Mucosa of descending colon (tissue), 3 donors: Measurements from ENCODE around the gene HDAC8. TPM values are rescaled to one million over a fixed set of nuclear protein-coding genes. Genes with fewer than 3 reads are reported as not detected.

Experiments used
- ATAC-seq: fragments of 200-7000 bp; cut with Tn5 transposase; one replicate; pipeline ENCODE4 v1.9.1; 2020; ENCODE audit warnings: mild to moderate bottlenecking, moderate library complexity
- DNase-seq, 3 donors: peaks; one replicate each; pipeline ENCODE4 v3.0.0-alpha.2; 2020
- H3K36me3 ChIP-seq: fragments of 200-600 bp; one replicate; pipeline ENCODE4 v1.8.0; 2021; ENCODE audit warnings: low read depth, mild to moderate bottlenecking
- H3K4me1 ChIP-seq: fragments of 200-600 bp; one replicate; pipeline ENCODE4 v1.8.0; 2021; ENCODE audit warnings: low read depth, mild to moderate bottlenecking
- H3K4me3 ChIP-seq: fragments of 200-600 bp; one replicate; pipeline ENCODE4 v1.8.0; 2021; ENCODE audit warnings: mild to moderate bottlenecking
- H3K9me3 ChIP-seq: fragments of 200-600 bp; one replicate; pipeline ENCODE4 v1.8.0; 2021; ENCODE audit warnings: mild to moderate bottlenecking
- intact Hi-C, 2 donors: fragments of 100-400 bp; cut with DNase I in 1 of 2; cut with micrococcal nuclease in 1 of 2; formaldehyde crosslinking; loops; one replicate each; pipeline versions ENCODE4 v1.11.0 to v1.11.1; 2022; cut with DNase I, micrococcal nuclease
- total RNA-seq, 3 donors: library from RNA; stranded (reverse); fragmentation: NEBNext Ultra II Directional in 2 of 3; extraction: Animal tissue kit (Norgen Biotek cat#: 25700) in 2 of 3; gene quantifications; one replicate each; pipeline versions ENCODE4 v1.2.1 to v1.2.4, GENCODE V29; 2021 to 2023
- TF ChIP-seq, protein P1 (sequence below): fragments of 200-600 bp; IDR thresholded peaks from one replicate; pipeline ENCODE4 v1.8.0; 2022; ENCODE audit warnings: antibody characterized with exemption, mild to moderate bottlenecking
- donor health status: DM: no; HTN: no; CAD: no; lungs with moderate emphysema.
- donor health status: DM: no; HTN: no; CAD: no.
- donor health status: DM: no; HTN: yes; CAD: no.

Gene HDAC8
- total RNA-seq, 3 donors from 2014 or later: 24.4 to 29.4 (median 28.5) TPM

DNA sequence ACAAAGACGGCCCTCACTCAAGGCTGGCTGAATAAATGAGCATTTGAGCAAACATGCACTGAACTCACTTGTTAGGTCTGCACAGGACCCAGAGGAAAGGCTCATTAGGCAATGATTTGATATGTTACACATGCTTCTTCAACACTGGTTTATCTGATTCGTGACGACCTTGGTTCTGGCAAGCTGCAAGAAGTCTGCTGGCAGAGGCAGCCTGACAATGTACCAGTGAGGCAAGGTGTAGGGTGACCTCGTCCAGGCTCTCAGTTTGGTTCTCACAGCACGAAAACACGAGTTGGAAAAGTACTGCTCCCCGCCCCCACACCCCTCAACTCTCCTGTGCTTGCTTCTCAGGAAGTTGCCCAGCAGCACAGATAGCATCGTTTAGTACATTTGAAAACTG, 203.8 kb downstream of the HDAC8 start:
- Histone ChIP-seq H3K9me3 (no peaks in the 10 kb centered on the region), H3K36me3 (no peaks in the 10 kb centered on the region), H3K4me1 (no peaks in the 10 kb centered on the region), H3K4me3 (no peak overlapping the region)
- intact Hi-C loops: no loop called here
- TF ChIP-seq, protein P1, sequence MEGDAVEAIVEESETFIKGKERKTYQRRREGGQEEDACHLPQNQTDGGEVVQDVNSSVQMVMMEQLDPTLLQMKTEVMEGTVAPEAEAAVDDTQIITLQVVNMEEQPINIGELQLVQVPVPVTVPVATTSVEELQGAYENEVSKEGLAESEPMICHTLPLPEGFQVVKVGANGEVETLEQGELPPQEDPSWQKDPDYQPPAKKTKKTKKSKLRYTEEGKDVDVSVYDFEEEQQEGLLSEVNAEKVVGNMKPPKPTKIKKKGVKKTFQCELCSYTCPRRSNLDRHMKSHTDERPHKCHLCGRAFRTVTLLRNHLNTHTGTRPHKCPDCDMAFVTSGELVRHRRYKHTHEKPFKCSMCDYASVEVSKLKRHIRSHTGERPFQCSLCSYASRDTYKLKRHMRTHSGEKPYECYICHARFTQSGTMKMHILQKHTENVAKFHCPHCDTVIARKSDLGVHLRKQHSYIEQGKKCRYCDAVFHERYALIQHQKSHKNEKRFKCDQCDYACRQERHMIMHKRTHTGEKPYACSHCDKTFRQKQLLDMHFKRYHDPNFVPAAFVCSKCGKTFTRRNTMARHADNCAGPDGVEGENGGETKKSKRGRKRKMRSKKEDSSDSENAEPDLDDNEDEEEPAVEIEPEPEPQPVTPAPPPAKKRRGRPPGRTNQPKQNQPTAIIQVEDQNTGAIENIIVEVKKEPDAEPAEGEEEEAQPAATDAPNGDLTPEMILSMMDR: no peak
- ATAC-seq: no peak
- no peak for DNase-seq

DNA sequence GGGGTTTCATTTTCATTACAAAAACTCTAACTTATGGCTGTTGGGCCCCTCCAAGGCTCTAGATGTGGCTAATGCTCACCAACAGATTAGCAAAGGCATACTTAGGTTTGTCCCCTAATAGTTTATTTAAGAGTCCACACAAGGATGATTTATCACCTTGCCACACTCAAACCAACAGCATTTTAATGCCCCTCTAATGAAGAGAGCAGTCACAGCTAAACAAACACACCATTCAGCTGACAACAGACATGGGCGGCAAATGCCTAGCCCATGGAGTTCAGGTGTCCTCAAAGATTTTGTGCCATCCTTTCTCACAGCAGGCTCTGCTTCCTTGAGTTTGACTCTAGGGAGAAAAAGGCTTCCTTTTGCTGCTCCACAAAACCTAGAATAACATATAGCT, 205.1 kb downstream of the HDAC8 start:
- Histone ChIP-seq H3K9me3 (no peaks in the 10 kb centered on the region), H3K4me3 (no peak overlapping the region), H3K4me1 (no peaks in the 10 kb centered on the region), H3K36me3 (no peaks in the 10 kb centered on the region)
- ATAC-seq (no peak), DNase-seq (no peak)
- TF ChIP-seq, protein P1: no peak
- intact Hi-C loops: no loop called here

DNA sequence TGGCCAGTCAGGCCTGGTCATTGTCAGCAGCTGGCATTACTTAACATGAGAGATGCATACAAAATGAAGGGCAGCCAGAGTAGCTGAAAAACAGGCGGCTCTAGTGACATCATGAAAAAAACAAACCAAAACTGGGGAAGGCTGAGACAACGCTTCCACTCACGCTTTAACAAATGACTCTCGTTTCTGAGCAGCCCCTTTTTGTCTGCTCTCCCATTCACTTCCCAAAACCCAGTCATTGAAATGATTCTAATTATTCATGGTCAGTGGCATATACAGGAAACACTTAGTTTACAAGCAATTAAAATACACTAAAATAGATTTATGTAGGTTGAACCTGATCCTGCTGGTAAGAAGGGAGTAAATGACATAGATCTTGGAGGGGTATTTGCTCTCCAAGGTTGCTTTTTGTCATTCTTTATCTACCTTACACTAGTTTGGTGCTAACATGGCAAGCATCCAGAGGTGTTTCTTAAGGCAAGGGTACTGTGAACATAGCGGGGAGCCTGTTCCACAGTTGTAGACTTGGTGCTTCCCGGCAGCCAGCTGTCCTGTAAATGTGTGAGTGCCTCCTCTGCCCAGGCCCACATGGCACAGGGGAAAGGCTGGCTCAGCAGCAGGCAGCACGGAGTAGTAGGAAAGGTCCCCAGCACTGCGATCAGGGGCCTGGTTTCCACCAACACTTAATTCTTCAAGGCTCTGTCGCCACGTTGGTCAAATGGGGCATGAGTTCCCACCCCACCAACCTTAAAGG, 205.8 kb downstream of the HDAC8 start:
- intact Hi-C loops: no loop called here
- DNase-seq (no peak), ATAC-seq (no peak)
- Histone ChIP-seq H3K36me3 (no peaks in the 10 kb centered on the region), H3K4me1 (no peaks in the 10 kb centered on the region), H3K4me3 (no peak overlapping the region), H3K9me3 (no peaks in the 10 kb centered on the region)
- TF ChIP-seq, protein P1: no peak

DNA sequence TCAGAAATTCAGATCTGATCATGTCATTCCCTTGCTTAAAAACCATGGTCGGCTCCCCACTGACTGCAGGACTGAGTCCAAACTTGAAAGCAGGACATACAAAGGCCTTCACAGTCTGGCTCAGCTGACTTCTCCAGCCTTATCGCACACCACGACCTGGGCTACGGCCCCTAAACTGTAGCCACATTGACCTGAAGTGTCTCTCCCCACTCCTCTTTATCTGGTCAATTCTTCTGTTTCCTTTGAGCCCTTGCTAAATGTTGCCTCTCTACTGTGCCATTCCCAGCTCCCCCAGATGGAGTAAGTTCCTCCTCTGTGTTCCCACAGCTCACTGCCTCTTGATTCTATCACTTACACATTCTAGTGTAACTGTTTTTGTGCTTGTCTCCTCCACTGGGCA, 206.5 kb downstream of the HDAC8 start:
- Histone ChIP-seq H3K4me3 (no peak overlapping the region), H3K4me1 (no peaks in the 10 kb centered on the region), H3K36me3 (no peaks in the 10 kb centered on the region), H3K9me3 (no peaks in the 10 kb centered on the region)
- intact Hi-C loops: no loop called here
- DNase-seq (no peak), ATAC-seq (no peak)
- TF ChIP-seq, protein P1: no peak

DNA sequence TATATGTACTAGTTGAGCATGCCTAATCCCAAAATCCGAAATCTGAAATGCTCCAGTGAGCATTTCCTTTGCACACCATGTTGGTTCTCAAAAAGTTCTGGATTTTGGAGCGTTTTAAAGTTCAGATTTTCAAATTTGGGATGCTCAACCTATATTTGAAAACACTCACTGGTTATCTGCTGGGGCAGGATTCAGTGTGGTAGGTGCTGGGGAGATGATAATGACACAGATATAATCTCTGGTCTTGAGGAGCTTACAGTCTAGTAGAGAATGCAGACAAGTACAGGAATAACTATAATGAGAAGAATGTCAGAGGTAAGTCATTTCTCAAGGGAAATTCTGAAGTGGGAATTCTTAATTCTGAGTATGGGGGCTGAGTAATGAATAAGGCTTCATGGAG, 207.5 kb downstream of the HDAC8 start:
- no peaks in the 10 kb centered on the region for H3K36me3 ChIP-seq
- ATAC-seq (no peak), DNase-seq (no peak)
- H3K9me3 ChIP-seq: no peaks in the 10 kb centered on the region
- TF ChIP-seq, protein P1: no peak
- H3K4me3 ChIP-seq: no peak overlapping the region
- H3K4me1 ChIP-seq: no peaks in the 10 kb centered on the region
- intact Hi-C loops: no loop called here
